RWPE2 (cell line): Measurements from ENCODE around the gene MATN4.

Experiments used
- ATAC-seq: fragments of 200-7000 bp; cut with Tn5 transposase; 3 replicates; pipeline ENCODE4 v1.9.1; 2021; ENCODE audit warnings: low read depth
- DNase-seq: peaks from one replicate; pipeline ENCODE4 v3.0.0-alpha.2; 2020; ENCODE audit warnings: low spot score
- H3K27ac ChIP-seq: fragments of 450-650 bp; 2 replicates; pipeline ENCODE4 v1.5.1; 2017; ENCODE audit warnings: mild to moderate bottlenecking; ENCODE audit not compliant: poor library complexity, severe bottlenecking
- H3K27me3 ChIP-seq: fragments of 250-450 bp; sonication (Bioruptor Pico); 2 replicates; pipeline ENCODE4 v1.5.1; 2021; ENCODE audit warnings: mild to moderate bottlenecking, moderate library complexity; ENCODE audit not compliant: insufficient read depth, poor library complexity, severe bottlenecking
- H3K36me3 ChIP-seq: fragments of 250-450 bp; sonication (Bioruptor Pico); 2 replicates; pipeline ENCODE4 v1.5.1; 2020; ENCODE audit warnings: low read depth, mild to moderate bottlenecking, moderate library complexity
- H3K4me1 ChIP-seq: fragments of 250-450 bp; sonication (Bioruptor Pico); 2 replicates; pipeline ENCODE4 v1.5.1; 2021; ENCODE audit warnings: mild to moderate bottlenecking, moderate library complexity; ENCODE audit not compliant: insufficient read depth, poor library complexity, severe bottlenecking
- H3K4me3 ChIP-seq: fragments of 250-450 bp; sonication (Bioruptor Pico); 2 replicates; pipeline ENCODE4 v1.5.1; 2021; ENCODE audit warnings: mild to moderate bottlenecking, moderate library complexity; ENCODE audit not compliant: severe bottlenecking
- H3K9me3 ChIP-seq: fragments of 250-450 bp; sonication (Bioruptor Pico); 2 replicates; pipeline ENCODE4 v1.5.1; 2021; ENCODE audit warnings: mild to moderate bottlenecking, moderate library complexity; ENCODE audit not compliant: severe bottlenecking
- CTCF ChIP-seq: fragments of 450-650 bp; IDR thresholded peaks from one replicate; pipeline ENCODE4 v1.5.1; 2017; ENCODE audit warnings: mild to moderate bottlenecking, moderate library complexity; ENCODE audit not compliant: poor library complexity, severe bottlenecking

The MATN4 gene

GRCh38 chr20:45289942-45290676 lies 18.0 kb downstream of the MATN4 start:
- ATAC-seq (no peak), DNase-seq (peak; percentile 51)
- Histone ChIP-seq H3K27ac (no peak overlapping the region), H3K36me3 (no peaks in the 10 kb centered on the region), H3K9me3 (no peaks in the 10 kb centered on the region), H3K4me3 (no peak overlapping the region), H3K27me3 (no peaks in the 10 kb centered on the region), H3K4me1 (no peaks in the 10 kb centered on the region)
- TF ChIP-seq CTCF = no peak

- Histone ChIP-seq H3K27me3 (no peaks in the 10 kb centered on the region), H3K36me3 (no peaks in the 10 kb centered on the region), H3K4me1 (no peaks in the 10 kb centered on the region), H3K9me3 (no peaks in the 10 kb centered on the region), H3K27ac (no peak overlapping the region), H3K4me3 (no peak overlapping the region)
- ATAC-seq = no peak
- peak; percentile 61 for DNase-seq
- TF ChIP-seq CTCF = no peak
Observed at GRCh38 chr20:45288860-45289259, 19.2 kb downstream of the MATN4 start.

- DNase-seq (peak; percentile 68), ATAC-seq (no peak)
- Histone ChIP-seq H3K36me3 (no peaks in the 10 kb centered on the region), H3K4me3 (no peak overlapping the region), H3K9me3 (no peaks in the 10 kb centered on the region), H3K27ac (no peak overlapping the region), H3K4me1 (no peaks in the 10 kb centered on the region), H3K27me3 (no peaks in the 10 kb centered on the region)
- TF ChIP-seq CTCF = no peak
Observed at GRCh38 chr20:45288376-45288775, 19.7 kb downstream of the MATN4 start.

GRCh38 chr20:45283551-45284057 lies 24.5 kb downstream of the MATN4 start:
- H3K27me3 ChIP-seq = no peaks in the 10 kb centered on the region
- no peak overlapping the region for H3K4me3 ChIP-seq
- H3K4me1 ChIP-seq = no peaks in the 10 kb centered on the region
- ATAC-seq (peak; percentile 57), DNase-seq (no peak)
- TF ChIP-seq CTCF = no peak
- no peaks in the 10 kb centered on the region for H3K9me3 ChIP-seq
- no peaks in the 10 kb centered on the region for H3K36me3 ChIP-seq
- no peak overlapping the region for H3K27ac ChIP-seq
